Muscle layer of colon (tissue), 2 donors: ENCODE measurements around the gene SFPQ.

ENCODE experiments used
- H3K27ac ChIP-seq: one replicate; pipeline ENCODE4 v1.7.0; 2013; ENCODE audit warnings: low read depth, mild to moderate bottlenecking, low read length, moderate library complexity
- H3K27me3 ChIP-seq, 2 donors: one replicate each; pipeline ENCODE4 v1.7.0; 2013; ENCODE audit warnings: low read length in 2 of 2, mild to moderate bottlenecking in 2 of 2; ENCODE audit not compliant: insufficient read depth in 2 of 2, control insufficient read depth in 1 of 2
- H3K36me3 ChIP-seq: one replicate; pipeline ENCODE4 v1.7.0; 2013; ENCODE audit warnings: mild to moderate bottlenecking, low read length; ENCODE audit not compliant: insufficient read depth
- H3K4me1 ChIP-seq: one replicate; pipeline ENCODE4 v1.7.0; 2013; ENCODE audit warnings: mild to moderate bottlenecking, low read length; ENCODE audit not compliant: insufficient read depth
- H3K4me3 ChIP-seq, 2 donors: one replicate each; pipeline ENCODE4 v1.7.0; 2013; ENCODE audit warnings: low read length in 2 of 2, low read depth in 1 of 2, mild to moderate bottlenecking in 1 of 2, moderate library complexity in 1 of 2
- H3K9ac ChIP-seq: one replicate; pipeline ENCODE4 v1.7.0; 2013; ENCODE audit warnings: low read length
- H3K9me3 ChIP-seq: one replicate; pipeline ENCODE4 v1.7.0; 2013; ENCODE audit warnings: mild to moderate bottlenecking, low read length
- donor health status: abdominal sarcoma.
- donor health status: Adenocarcinoma of cecum.

Gene SFPQ

DNA sequence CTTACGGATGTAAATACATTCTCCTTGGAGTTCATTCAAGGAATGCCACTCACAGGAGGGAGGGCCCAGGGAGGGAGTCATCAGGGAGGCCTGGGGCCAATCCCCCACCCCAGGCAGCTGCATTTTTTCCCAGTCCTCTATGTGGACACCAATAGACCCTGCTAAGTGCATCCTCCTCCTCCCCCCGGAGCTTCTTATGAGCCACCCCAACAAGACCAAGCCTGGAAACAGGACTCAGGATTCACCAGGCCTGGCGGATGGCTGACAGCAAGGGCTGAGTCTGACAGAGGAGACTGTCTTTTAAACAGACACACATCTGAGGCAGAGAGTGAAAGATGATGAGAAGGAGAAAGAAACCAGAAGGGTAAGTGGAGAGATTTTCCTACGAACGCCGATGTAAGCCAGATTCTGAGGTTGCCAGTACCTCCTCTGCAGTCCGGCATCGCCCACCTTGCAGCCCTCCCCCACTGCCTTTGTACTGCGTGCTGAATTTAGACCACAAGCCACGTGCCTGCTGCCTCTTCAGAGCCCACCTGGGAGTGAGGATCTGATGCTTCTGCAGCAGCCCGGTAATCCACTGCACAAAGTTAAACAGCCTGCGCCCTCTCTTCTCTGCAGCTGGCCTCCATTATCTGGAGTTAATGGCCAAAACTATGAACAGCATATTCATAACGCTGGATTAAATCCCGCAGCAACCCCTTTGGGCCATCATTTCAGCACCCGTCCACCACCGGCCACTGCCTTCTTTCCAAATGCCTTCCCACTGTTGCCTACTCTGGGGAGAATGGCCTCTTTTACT lies 17.6 kb upstream of the SFPQ start:
- Histone ChIP-seq H3K9ac (no peak overlapping the region), H3K4me1 (no peaks in the 10 kb centered on the region), H3K9me3 (no peaks in the 10 kb centered on the region), H3K27me3 (no peaks in the 10 kb centered on the region), H3K27ac (no peak overlapping the region), H3K4me3 (no peak overlapping the region), H3K36me3 (no peaks in the 10 kb centered on the region)

DNA sequence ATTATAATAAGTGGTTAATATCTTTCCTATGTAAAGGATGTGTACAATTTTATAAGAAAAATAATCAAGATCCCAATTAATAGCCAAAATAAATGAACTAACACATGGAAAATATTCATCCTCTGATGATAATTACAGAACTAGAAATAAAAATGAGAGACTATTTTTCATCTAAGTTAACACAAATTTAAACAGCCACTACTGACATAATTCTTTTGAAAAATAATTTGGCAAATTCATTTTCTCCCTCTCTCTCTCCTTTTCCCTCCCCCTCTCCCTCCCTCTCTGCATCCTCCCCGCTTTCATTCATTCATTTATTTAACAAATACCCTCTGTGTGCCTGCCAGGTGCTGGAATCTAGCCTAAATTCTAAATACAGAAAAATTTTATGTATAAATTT lies 10.3 kb upstream of the SFPQ start:
- Histone ChIP-seq H3K27ac (no peak overlapping the region), H3K4me1 (no peaks in the 10 kb centered on the region), H3K4me3 (no peak overlapping the region), H3K36me3 (no peaks in the 10 kb centered on the region), H3K9ac (no peak overlapping the region), H3K9me3 (no peaks in the 10 kb centered on the region), H3K27me3 (no peaks in the 10 kb centered on the region)

DNA sequence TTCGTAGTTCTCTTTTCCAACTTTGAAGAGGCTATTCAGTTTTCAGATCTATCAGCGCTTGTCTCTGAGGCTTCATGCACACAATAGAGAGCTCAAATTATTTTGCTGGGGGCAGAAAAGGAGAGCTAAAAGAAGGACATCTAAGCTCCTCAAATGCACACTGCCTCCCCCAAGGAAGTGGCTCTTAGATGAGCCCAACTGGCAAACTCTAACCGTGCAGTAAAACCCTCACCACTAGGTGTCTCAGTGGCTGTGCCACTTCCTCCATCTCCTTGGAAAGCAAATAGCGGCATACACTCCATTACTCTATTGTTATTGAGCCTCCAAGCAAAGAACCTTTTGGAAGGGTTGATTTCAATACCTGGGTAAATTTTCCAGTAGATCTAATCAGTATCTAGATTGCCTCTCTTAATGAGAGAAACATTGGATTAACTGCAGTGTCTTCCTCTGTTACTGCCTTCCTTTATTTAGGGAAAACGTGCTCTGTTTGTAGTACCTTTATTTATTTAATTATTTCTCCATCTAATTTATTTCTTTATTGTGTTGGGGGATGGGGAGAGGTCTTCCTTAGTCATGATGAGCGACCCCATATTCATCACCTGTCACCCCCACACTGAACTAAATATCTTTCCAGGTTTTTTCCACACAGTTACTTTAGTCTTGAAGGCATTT lies 9.2 kb upstream of the SFPQ start:
- H3K27me3 ChIP-seq, result no peaks in the 10 kb centered on the region
- no peak overlapping the region for H3K9ac ChIP-seq
- no peaks in the 10 kb centered on the region for H3K4me1 ChIP-seq
- H3K27ac ChIP-seq, result no peak overlapping the region
- H3K4me3 ChIP-seq, result no peak overlapping the region
- H3K9me3 ChIP-seq, result no peaks in the 10 kb centered on the region
- no peaks in the 10 kb centered on the region for H3K36me3 ChIP-seq

DNA sequence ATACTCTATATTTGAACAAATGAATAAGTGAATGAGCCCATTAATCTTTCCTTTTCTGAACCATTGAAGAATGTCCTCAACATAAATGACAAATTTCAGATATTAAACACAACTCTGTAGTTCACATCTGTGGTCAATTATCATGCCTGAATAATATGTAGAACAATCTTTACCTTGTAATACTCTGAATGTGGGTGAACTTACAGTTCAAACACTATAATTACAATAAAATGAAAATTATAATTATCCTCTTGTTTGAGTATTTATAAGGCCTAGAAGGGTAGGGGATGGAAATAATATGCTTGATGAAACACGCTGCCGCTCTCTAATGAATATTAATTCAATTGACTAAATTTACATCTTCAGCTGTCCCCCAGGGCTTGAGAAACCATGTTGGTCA lies 8.7 kb upstream of the SFPQ start:
- Histone ChIP-seq H3K9me3 (no peaks in the 10 kb centered on the region), H3K4me1 (no peaks in the 10 kb centered on the region), H3K4me3 (no peak overlapping the region), H3K27ac (no peak overlapping the region), H3K27me3 (no peaks in the 10 kb centered on the region), H3K9ac (no peak overlapping the region), H3K36me3 (no peaks in the 10 kb centered on the region)

DNA sequence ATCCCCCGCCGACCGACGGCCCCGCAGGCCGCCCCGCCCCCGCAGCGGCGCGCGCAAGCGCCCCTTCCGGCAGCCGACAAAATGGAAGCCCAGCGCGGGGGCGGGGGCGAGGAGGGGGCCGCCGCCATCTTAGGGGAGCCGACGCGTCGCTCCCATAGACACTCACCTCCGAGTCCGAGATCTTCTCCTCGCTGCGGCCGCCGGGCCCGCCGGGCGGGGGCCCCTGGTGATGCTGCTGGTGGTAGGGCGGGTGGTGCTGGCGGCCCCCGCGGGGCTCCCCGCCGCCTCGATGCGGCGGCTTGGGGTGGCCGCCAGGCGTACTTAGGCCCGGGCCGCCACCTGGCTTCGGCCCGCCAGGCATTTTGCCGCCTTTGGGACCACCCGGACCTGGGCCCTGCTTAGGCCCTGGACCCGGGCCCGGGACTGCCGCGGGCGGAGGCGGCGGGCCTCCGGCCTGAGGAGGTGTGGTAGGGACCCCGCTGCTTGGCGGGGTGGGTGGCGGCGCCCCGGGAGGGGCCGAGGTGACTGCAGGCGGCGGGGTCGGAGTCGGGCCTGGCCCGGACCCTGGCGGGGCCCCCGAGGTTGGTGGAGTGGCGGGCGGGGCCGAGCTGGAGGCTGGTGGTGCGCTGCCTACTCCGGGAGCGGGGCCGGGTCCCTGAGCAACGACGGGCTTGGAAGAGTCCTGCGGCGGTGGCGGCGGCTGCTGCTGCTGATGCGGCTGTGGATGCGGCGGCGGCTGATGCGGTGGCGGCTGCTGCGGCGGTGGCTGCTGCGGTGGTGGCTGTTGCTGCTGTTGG lies 691 bp downstream of the SFPQ start:
- H3K9ac ChIP-seq, result peak overlapping the region; percentile 94
- no peaks in the 10 kb centered on the region for H3K27me3 ChIP-seq
- H3K27ac ChIP-seq, result peak overlapping the region; percentile 96
- peak overlapping the region; percentile 95 to 97 for H3K4me3 ChIP-seq
- peaks cover 44% of the 10 kb centered on the region for H3K36me3 ChIP-seq
- peaks cover 40% of the 10 kb centered on the region for H3K4me1 ChIP-seq
- H3K9me3 ChIP-seq, result no peaks in the 10 kb centered on the region

DNA sequence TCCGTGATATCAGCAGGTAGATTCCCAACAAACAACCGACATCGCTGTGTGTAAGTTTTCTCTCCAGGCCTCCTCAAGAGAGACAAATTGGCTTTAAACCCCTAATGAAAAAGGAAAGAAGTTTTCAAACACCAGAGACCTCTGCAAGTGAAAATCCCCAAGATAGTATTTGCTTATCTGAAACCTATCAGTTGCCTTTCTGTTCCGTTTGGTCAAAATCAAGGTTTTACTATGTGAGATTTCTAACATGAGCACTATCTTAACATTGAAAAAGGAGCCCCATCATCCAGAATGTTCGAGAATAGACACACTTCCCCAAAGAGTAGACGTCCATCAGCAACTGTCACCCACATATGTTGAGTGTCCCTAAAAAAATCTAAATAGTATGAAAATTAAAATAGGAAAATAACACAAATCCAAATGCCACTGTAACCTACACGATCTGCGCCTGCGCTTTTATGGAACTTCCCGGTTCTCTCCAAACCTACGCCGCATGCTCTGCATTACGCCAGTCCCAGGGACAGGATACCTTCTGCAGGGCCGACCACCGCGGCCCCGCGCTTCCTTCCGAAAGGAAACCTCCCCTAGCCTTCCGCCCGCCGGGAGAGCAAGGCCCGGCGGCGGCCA lies 1.4 kb downstream of the SFPQ start:
- peak overlapping the region; percentile 96 for H3K27ac ChIP-seq
- H3K9me3 ChIP-seq, result no peaks in the 10 kb centered on the region
- peaks cover 51% of the 10 kb centered on the region for H3K36me3 ChIP-seq
- peaks cover 45% of the 10 kb centered on the region for H3K4me1 ChIP-seq
- H3K9ac ChIP-seq, result peak overlapping the region; percentile 94
- H3K4me3 ChIP-seq, result peak overlapping the region; percentile 95 to 97
- no peaks in the 10 kb centered on the region for H3K27me3 ChIP-seq

DNA sequence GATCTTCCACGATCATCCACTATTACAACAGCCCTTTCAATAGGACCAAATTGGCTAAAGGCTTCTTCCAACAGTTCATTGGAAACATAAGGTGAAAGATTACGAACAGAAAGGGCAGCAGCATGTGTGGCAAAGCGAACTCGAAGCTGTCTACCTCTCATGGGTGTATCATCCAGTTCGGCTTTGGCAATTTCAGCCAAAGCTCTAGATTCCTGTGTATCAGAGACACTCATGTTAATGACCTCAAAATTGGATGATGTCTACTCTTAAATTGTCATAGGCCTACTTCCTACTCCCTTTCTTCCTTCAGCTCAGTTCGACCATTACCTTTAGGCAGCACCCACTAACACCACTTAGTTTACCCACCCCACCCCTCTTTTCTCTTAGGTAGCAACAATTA lies 2.2 kb downstream of the SFPQ start:
- peak overlapping the region; percentile 96 for H3K27ac ChIP-seq
- peak overlapping the region; percentile 95 to 97 for H3K4me3 ChIP-seq
- peak overlapping the region; percentile 94 for H3K9ac ChIP-seq
- H3K4me1 ChIP-seq, result peaks cover 52% of the 10 kb centered on the region
- H3K36me3 ChIP-seq, result peaks cover 59% of the 10 kb centered on the region
- H3K27me3 ChIP-seq, result no peaks in the 10 kb centered on the region
- no peaks in the 10 kb centered on the region for H3K9me3 ChIP-seq

DNA sequence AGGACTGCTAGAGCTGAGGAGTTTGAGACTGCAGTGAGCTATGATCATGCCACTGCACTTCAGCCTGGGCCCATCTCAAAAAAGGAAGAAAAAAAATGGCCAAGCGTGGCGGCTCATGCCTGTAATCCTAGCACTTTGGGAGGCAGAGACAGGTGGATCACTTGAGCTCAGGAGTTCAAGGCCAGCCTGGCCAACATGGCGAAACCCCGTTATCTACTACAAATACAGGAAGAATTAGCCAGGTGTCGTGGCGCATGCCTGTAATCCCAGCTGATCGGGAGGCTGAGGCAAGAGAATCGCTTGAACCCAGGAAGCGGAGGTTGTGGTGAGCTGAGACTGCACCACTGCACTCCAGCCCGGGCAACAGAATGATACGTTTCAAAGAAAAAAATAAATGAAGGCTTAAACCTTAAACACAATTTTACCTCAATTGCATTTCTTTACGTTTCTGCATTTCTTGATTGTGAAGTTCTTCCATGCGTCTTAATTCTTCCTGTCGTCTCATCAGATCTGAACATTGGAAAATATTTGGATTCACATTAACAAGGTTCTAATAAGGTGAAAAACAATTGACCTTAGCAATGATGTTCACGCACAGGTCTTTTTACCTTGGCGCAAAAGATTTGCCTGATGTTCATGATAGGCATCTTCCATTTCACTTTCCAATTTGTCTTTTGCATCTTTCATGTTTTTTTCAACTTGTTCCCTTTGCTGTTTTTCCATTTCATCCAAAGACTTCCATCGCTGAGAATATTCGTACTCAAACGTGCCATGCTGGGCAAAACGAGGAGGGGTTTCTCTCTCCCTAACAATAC lies 4.2 kb downstream of the SFPQ start:
- Histone ChIP-seq H3K9ac (no peak overlapping the region), H3K27ac (no peak overlapping the region), H3K9me3 (no peaks in the 10 kb centered on the region), H3K4me3 (no peak overlapping the region), H3K27me3 (no peaks in the 10 kb centered on the region), H3K36me3 (peaks cover 79% of the 10 kb centered on the region), H3K4me1 (peaks cover 52% of the 10 kb centered on the region)

DNA sequence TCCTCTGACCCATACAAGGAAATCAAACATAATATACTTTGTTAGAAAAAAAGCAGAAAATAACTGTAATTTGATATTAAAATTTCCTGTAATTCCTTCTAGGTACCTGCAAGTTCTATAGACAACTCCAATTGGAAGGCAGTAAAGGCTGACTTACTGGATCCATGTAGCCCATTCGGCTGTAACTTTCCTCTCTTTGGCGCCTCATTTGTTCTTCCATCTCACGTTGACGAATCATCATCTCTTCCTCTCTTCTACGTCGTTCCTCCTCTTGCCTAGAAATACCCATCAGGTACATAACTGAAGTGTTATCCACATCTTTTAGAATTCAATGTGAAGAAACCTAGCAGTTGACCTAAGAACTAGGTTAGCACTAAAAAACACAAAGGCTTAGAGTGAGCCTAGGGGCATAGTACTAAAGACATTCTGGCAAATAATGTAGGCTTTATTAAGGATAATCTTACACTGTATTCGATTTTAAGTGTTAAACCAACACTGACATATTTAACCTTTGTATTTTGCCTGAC lies 5.1 kb downstream of the SFPQ start:
- Histone ChIP-seq H3K36me3 (peaks cover 85% of the 10 kb centered on the region), H3K9ac (no peak overlapping the region), H3K4me1 (peaks cover 48% of the 10 kb centered on the region)

DNA sequence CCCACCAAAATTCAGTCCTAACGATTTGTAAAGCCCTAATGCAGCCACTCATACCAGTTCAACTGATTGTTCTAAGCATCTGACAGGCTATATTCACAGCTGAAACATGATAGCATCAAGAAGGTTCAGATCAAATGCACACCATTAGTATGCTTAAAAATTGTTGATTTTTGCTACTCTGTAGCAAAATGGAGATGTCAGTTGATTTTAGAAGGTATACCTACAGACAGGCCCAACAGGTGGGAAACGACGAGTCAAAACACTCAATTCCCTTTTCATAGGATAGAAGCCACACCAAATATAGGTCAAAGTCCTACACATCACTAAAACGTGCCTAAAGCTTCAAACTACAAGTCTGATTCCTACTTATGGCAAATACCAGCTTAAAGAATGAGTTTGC lies 6.7 kb downstream of the SFPQ start:
- Histone ChIP-seq H3K9me3 (no peaks in the 10 kb centered on the region), H3K4me3 (no peak overlapping the region), H3K36me3 (peaks cover 97% of the 10 kb centered on the region), H3K27ac (no peak overlapping the region), H3K4me1 (peaks cover 58% of the 10 kb centered on the region), H3K9ac (no peak overlapping the region), H3K27me3 (no peaks in the 10 kb centered on the region)

More for the DNA sequence above, 5.1 kb downstream of the SFPQ start:
- no peaks in the 10 kb centered on the region for H3K9me3 ChIP-seq
- H3K27ac ChIP-seq, result no peak overlapping the region
- no peaks in the 10 kb centered on the region for H3K27me3 ChIP-seq
- H3K4me3 ChIP-seq, result no peak overlapping the region
